GM18870 (cell line): ENCODE data around the gene CACNA1S.

Source experiments
- ATAC-seq: cut with Tn5 transposase; IDR thresholded peaks from one replicate; pipeline ENCODE4 v1.9.1; 2021; ENCODE audit warnings: moderate library complexity; ENCODE audit not compliant: unreplicated experiment

Gene CACNA1S

GRCh38 chr1:201066986-201067385, 45.2 kb downstream of the CACNA1S start:
- ATAC-seq = no peak

- no peak for ATAC-seq
Measured at GRCh38 chr1:201065686-201066085, 46.5 kb downstream of the CACNA1S start.

- no peak for ATAC-seq
Measured at GRCh38 chr1:201064806-201065205, 47.4 kb downstream of the CACNA1S start.

GRCh38 chr1:201063145-201063544, 49.1 kb downstream of the CACNA1S start:
- ATAC-seq = no peak

GRCh38 chr1:201062511-201063091, 49.6 kb downstream of the CACNA1S start:
- ATAC-seq = no peak

GRCh38 chr1:201061886-201062285, 50.3 kb downstream of the CACNA1S start:
- no peak for ATAC-seq

- no peak for ATAC-seq
Measured at GRCh38 chr1:201061049-201061448, 51.2 kb downstream of the CACNA1S start.

GRCh38 chr1:201060586-201060985, 51.6 kb downstream of the CACNA1S start:
- no peak for ATAC-seq

GRCh38 chr1:201059871-201060555, 52.2 kb downstream of the CACNA1S start:
- ATAC-seq = no peak

- ATAC-seq = no peak
Measured at GRCh38 chr1:201059401-201059800, 52.8 kb downstream of the CACNA1S start.

GRCh38 chr1:201054091-201054543, 58.1 kb downstream of the CACNA1S start:
- ATAC-seq = no peak

- no peak for ATAC-seq
Measured at GRCh38 chr1:201053155-201053860, 58.9 kb downstream of the CACNA1S start.

- no peak for ATAC-seq
Measured at GRCh38 chr1:201051399-201051798, 60.8 kb downstream of the CACNA1S start.

- no peak for ATAC-seq
Measured at GRCh38 chr1:201050515-201051277, 61.5 kb downstream of the CACNA1S start.

GRCh38 chr1:201049248-201049831, 62.9 kb downstream of the CACNA1S start:
- ATAC-seq = no peak

GRCh38 chr1:201048521-201048920, 63.7 kb downstream of the CACNA1S start:
- ATAC-seq = no peak

- no peak for ATAC-seq
Measured at GRCh38 chr1:201044119-201044518, 68.1 kb downstream of the CACNA1S start.

- peak; percentile 61 for ATAC-seq
Measured at GRCh38 chr1:201042779-201043461, 69.3 kb downstream of the CACNA1S start.

GRCh38 chr1:201041011-201041410, 71.2 kb downstream of the CACNA1S start:
- ATAC-seq = no peak

GRCh38 chr1:201039876-201040275, 72.3 kb downstream of the CACNA1S start:
- ATAC-seq = no peak
